GM21528 (cell line): Measurements from ENCODE around the gene S100A3.
"Not testable (repeated sequence)": the region's sequence is repeated elsewhere in the genome, so short reads cannot be mapped to it uniquely, and the experiment has no call there.

ENCODE experiments used
- ATAC-seq: cut with Tn5 transposase; IDR thresholded peaks from one replicate; pipeline ENCODE4 v1.9.1; 2021; ENCODE audit warnings: mild to moderate bottlenecking, moderate library complexity; ENCODE audit not compliant: unreplicated experiment, low FRiP score

Gene S100A3

GRCh38 chr1:153548722-153549688 is at the start of gene S100A3:
TSS of gene S100A3 (minus strand) at chr1:153549258. CDS start at chr1:153548485, 773 bp downstream.
- ATAC-seq: no peak

- ATAC-seq: peak; percentile 96
Measured at GRCh38 chr1:153598309-153599172, 49.5 kb upstream of the S100A3 start.

- ATAC-seq: no peak
Measured at GRCh38 chr1:153597206-153597605, 48.1 kb upstream of the S100A3 start.

GRCh38 chr1:153592748-153593147 is 43.7 kb upstream of the S100A3 start:
- ATAC-seq: no peak

- ATAC-seq: no peak
Measured at GRCh38 chr1:153588482-153588881, 39.4 kb upstream of the S100A3 start.

- not testable (repeated sequence) for ATAC-seq
Measured at GRCh38 chr1:153588033-153588432, 39.0 kb upstream of the S100A3 start.

- no peak for ATAC-seq
Measured at GRCh38 chr1:153587314-153587713, 38.3 kb upstream of the S100A3 start.

- ATAC-seq: no peak
Measured at GRCh38 chr1:153586347-153586746, 37.3 kb upstream of the S100A3 start.

- no peak for ATAC-seq
Measured at GRCh38 chr1:153585006-153585405, 35.9 kb upstream of the S100A3 start.

- ATAC-seq: no peak
Measured at GRCh38 chr1:153583976-153584375, 34.9 kb upstream of the S100A3 start.

- not testable (repeated sequence) for ATAC-seq
Measured at GRCh38 chr1:153583514-153583913, 34.5 kb upstream of the S100A3 start.

- not testable (repeated sequence) for ATAC-seq
Measured at GRCh38 chr1:153582836-153583235, 33.8 kb upstream of the S100A3 start.

GRCh38 chr1:153578936-153579335 is 29.9 kb upstream of the S100A3 start:
- no peak for ATAC-seq

GRCh38 chr1:153578490-153578889 is 29.4 kb upstream of the S100A3 start:
- no peak for ATAC-seq

GRCh38 chr1:153577624-153578051 is 28.6 kb upstream of the S100A3 start:
- ATAC-seq: no peak

GRCh38 chr1:153577138-153577537 is 28.1 kb upstream of the S100A3 start:
- no peak for ATAC-seq

GRCh38 chr1:153575497-153575896 is 26.4 kb upstream of the S100A3 start:
- ATAC-seq: not testable (repeated sequence)

GRCh38 chr1:153575081-153575491 is 26.0 kb upstream of the S100A3 start:
- ATAC-seq: not testable (repeated sequence)

GRCh38 chr1:153573351-153573750 is 24.3 kb upstream of the S100A3 start:
- no peak for ATAC-seq

GRCh38 chr1:153572569-153573015 is 23.5 kb upstream of the S100A3 start:
- no peak for ATAC-seq

- ATAC-seq: no peak
Measured at GRCh38 chr1:153571706-153572105, 22.6 kb upstream of the S100A3 start.
